ENCODE results near the gene KRTAP4-8.

DNA sequence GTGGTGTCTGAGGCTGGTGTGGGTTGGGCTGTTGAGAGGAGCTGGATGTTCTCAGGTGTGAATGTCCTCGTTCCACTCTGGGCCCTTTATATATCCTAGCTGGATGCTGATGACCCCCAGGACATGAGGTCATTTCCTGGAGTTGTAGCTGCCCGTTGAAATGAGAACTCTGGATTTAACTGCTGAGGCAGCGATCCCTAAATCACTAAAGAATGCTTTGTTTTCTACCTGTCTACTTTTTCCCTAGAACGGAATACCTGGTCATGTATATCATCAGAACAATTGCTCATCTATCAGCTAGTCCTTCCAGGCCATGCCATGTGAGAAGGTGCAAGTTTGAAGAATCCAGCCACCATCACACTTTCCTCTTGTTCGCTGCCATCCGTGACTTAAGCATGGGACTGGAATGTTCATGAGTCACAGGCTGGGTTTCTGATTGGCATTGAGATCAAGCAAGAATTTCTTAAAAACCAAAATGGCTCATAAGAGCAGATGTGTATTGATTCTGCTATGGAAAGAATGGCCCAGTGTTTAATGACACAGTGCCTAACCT, 37.8 kb downstream of the KRTAP4-8 start, which contains the start of gene KRTAP2-3:
- TF ChIP-seq, protein P1, sequence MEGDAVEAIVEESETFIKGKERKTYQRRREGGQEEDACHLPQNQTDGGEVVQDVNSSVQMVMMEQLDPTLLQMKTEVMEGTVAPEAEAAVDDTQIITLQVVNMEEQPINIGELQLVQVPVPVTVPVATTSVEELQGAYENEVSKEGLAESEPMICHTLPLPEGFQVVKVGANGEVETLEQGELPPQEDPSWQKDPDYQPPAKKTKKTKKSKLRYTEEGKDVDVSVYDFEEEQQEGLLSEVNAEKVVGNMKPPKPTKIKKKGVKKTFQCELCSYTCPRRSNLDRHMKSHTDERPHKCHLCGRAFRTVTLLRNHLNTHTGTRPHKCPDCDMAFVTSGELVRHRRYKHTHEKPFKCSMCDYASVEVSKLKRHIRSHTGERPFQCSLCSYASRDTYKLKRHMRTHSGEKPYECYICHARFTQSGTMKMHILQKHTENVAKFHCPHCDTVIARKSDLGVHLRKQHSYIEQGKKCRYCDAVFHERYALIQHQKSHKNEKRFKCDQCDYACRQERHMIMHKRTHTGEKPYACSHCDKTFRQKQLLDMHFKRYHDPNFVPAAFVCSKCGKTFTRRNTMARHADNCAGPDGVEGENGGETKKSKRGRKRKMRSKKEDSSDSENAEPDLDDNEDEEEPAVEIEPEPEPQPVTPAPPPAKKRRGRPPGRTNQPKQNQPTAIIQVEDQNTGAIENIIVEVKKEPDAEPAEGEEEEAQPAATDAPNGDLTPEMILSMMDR (IDR thresholded peaks at IDR 0.05): no peak
- no peak for TF ChIP-seq POLR2A (IDR thresholded peaks at IDR 0.05)
